UCSD-AML1 (cell line): ENCODE results near the gene TSPEAR.

Source experiments
- DNase-seq: peaks from one replicate; lab custom pipeline; 2025; ENCODE audit not compliant: unreplicated experiment; lab: John Stamatoyannopoulos, UW

TSPEAR gene

GRCh38 chr21:44494418-44494817, 217.0 kb downstream of the TSPEAR start:
- DNase-seq = no peak

GRCh38 chr21:44492567-44493385, 218.6 kb downstream of the TSPEAR start:
- no peak for DNase-seq

- no peak for DNase-seq
Observed at GRCh38 chr21:44490816-44491215, 220.6 kb downstream of the TSPEAR start.

DNA sequence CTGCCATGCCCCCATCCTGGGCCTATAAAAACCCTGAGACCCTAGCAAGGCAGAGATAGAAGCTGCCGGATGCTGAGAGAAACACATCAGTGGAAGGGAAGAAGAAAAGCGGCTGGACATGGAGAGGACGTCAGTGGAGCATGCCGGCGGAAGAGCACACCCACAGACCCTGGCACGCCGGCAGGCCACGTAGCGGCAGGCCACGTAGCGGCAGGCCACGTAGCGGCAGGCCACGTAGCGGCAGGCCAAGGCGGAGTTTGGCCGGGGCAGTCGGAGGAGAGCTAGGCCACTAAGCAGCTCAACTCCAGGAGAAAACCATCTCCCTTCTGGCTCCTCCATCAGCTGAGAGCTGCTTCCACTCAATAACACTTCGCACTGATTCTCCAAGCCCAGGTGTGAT, 221.0 kb downstream of the TSPEAR start:
- no peak for DNase-seq

GRCh38 chr21:44489962-44490361, 221.4 kb downstream of the TSPEAR start:
- DNase-seq = no peak

- DNase-seq = peak; percentile 34
Observed at GRCh38 chr21:44487831-44488230, 223.5 kb downstream of the TSPEAR start.

DNA sequence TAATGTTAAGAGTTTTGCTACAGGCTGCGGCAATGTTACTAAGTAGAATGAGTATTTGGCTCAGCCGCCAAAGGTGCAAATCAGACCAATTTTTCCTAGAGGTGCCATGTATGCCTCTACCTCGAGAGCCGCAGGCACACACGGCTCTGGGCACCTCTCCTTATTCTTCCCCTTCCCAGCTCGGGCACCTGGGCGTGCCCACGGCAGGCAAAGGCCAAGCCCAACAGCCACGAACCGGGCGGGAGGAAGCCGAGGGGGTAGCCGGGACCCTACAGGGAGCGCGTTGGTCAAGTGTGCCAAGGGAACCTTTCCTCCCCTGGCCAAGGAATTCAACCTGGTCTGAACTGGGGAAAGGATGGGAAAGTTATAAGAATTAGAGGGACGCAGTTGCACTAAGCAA, 225.1 kb downstream of the TSPEAR start:
- no peak for DNase-seq

GRCh38 chr21:44485796-44486195, 225.6 kb downstream of the TSPEAR start:
- DNase-seq = no peak

DNA sequence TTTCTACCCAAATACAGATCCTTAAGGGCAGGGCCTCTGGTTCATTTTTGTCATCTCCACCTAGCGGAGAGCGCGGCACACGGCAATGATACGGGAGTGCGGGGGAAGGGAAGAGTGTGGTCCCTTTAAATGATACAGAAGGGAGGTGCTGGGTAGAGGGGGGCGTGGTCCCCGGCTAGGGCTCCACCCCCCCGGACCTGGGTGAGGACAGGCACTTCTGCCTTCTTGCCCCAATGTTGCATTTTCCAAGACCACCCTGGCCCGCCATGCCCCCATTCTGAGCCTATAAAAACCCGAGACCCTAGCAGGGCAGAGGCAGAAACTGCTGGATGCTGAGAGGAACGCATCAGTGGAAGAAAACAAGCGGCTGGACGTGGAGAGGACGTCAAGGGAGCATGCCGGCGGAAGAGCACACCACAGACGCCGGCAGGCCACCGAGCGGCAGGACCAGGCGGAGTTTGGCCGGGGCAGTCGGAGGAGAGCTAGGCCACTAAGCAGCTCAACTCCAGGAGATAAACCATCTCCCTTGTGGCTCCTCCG, 226.0 kb downstream of the TSPEAR start:
- no peak for DNase-seq

GRCh38 chr21:44484498-44485253, 226.7 kb downstream of the TSPEAR start:
- DNase-seq = no peak

DNA sequence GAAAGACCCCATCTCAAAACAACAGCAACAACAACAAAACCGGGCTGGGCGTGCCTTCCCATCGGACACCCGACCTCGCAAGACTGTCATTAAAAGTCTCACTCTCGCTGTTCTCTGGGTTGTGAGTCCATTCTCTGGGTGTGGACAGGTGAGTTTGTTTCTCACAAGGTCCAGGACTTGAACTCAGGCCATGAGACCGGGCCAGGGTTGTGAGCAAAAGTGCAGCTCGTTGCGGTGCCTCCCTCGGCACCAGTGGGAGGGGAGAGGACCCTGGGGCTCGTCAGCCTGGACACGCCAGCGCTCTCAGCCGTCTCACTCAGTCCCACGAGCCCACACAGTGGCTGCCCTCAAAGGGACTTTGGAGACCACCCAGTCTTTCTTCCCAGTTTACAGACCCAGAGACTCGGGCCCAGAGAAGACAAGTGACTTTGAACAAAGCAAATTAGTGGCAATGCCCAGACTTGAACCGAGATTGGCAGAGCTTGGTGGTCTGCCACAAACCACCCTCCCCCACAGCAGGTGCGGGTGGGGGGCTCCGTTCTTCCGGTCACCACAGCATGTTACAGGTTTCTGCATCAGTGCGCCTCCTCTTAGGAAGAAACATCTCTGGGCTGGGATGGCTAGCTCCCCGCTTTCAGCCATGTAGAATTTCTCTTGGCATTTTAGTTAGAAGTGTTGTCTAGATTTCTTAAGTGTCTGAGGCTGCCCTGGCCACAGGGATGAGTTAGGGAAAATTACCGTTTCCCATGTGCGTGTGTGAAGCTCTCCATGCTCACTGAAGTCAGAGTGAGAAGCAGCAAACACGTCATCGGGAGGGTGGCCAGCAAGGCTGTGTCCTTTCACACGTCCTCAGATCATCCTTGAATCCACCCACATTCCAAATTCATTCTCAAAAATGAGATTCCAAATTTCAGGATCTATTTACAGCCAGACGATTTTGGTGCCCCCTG, 227.8 kb downstream of the TSPEAR start:
- no peak for DNase-seq

GRCh38 chr21:44482581-44483287, 228.6 kb downstream of the TSPEAR start:
- no peak for DNase-seq

GRCh38 chr21:44480200-44481053, 230.9 kb downstream of the TSPEAR start:
- DNase-seq = no peak

DNA sequence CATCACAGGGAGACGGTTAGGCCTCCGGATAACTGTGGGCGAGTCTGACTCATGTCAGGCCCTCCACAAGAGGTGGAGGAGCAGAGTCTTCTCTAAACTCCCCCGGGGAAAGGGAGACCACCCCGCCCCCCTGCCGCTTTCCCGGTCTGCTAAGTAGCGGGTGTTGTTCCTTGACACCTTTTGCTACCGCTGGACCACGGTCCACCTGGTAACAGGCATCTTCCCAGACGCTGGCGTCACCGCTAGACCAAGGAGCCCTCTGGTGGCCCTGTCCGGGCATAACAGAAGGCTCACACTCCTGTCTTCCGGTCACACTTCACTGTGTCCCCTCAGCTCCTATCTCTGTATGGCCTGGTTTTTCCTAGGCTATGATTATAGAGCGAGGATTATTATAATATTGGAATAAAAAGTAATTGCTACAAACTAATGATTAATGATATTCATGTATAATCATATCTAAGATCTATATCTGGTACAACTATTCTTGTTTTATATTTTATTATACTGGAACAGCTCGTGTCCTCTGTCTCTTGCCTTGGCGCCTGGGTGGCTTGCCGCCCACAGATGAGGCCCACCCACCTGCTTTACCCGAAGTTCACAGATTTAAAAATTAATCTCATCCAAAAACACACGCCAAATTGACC, 231.7 kb downstream of the TSPEAR start:
- DNase-seq = peak; percentile 48

- DNase-seq = no peak
Observed at GRCh38 chr21:44478801-44479167, 232.6 kb downstream of the TSPEAR start.

- no peak for DNase-seq
Observed at GRCh38 chr21:44478124-44478800, 233.1 kb downstream of the TSPEAR start.

GRCh38 chr21:44477712-44478111, 233.7 kb downstream of the TSPEAR start:
- no peak for DNase-seq

DNA sequence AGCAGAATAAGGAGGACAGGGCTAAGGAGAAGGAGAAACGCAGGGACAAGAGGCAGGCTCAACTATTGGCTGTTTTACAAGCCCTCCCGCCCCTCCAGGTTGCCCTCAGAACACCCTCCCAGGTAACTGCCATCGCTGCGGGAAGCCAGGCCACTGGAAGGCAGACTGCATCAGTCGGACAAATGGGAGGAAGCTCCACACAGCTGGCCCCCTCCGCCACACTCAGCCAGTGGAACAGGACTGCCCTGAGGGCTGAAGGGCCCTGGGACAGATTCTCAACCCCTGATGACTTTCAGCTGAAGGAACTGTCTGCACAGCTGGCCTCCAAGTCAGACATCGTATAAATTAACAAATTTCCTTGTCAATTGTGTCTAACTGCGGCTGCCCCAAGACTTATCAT, 234.2 kb downstream of the TSPEAR start:
- DNase-seq = no peak
